LNCaP clone FGC (cell line): ENCODE data around the gene ST3GAL6.

Experiments used
- DNase-seq: peaks from one replicate; pipeline ENCODE4 v3.0.0-alpha.2; 2011; ENCODE audit warnings: low read depth
- H3K4me3 ChIP-seq: 2 replicates; pipeline ENCODE4 v1.5.1; 2011; ENCODE audit warnings: mild to moderate bottlenecking, low read depth, low read length, control low read depth
- TF ChIP-seq, protein P1 (sequence below): IDR thresholded peaks from 2 replicates; pipeline ENCODE4 v1.5.1; 2012; ENCODE audit warnings: mild to moderate bottlenecking; ENCODE audit not compliant: control insufficient read depth, insufficient read depth; ENCODE audit errors: extremely low read depth

ST3GAL6 gene

DNA sequence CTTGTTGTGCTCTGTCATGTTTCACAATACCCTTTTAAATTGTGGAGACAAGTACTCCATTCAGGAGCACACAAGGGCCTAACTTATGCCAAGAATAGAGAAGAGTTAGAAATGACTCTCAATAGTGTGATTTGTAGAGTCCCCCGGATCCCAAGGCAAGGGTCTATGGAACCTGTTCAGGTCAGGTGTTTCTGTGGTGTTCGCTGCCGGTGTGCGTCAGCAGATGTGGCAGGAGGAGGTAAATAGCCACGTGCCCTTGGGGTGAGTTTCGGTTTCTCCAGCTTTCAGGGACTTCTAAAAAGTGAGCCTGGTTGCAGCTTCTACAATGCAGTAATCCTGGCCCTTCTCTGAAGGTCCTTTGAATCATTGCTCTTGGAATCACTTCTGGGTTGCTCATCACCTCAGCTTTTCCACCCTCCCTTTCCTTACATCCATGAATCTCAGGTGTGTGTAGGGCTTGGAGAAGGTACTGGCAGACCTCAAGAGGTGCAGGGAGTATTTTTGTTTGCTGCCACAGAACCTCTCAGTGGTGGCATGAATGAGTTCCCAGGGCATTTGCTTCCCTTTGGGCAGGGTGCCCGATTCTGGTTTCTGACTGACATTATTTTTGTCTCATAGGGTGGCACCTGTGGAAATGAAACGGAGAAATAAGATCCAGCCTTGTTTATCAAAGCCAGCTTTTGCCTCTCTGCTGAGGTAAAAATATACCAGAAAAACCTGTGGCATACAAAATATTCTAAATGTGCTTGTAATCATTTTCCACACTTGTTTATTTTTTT, 7.3 kb downstream of the ST3GAL6 start:
- no peak for DNase-seq

DNA sequence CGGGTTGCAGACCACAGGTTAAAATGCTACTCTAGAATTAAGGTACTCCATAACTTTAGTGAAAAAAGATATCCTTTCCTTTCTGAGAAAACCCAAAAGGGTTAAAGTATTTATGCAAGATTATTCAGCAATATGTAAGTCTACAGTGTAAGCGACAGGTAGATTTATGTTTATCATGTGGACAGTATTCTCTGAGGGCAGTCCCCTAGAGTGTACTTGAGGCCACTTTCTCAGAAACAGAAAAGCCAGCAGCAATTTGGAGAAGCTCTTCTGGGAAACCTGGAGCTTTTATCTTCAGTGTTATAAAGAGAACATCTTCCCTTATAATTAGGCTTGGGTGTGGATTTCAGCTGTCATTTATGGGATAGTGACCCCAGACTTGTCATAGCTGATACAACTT, 8.9 kb downstream of the ST3GAL6 start:
- no peak for DNase-seq
- H3K4me3 ChIP-seq: no peak overlapping the region
- TF ChIP-seq, protein P1, sequence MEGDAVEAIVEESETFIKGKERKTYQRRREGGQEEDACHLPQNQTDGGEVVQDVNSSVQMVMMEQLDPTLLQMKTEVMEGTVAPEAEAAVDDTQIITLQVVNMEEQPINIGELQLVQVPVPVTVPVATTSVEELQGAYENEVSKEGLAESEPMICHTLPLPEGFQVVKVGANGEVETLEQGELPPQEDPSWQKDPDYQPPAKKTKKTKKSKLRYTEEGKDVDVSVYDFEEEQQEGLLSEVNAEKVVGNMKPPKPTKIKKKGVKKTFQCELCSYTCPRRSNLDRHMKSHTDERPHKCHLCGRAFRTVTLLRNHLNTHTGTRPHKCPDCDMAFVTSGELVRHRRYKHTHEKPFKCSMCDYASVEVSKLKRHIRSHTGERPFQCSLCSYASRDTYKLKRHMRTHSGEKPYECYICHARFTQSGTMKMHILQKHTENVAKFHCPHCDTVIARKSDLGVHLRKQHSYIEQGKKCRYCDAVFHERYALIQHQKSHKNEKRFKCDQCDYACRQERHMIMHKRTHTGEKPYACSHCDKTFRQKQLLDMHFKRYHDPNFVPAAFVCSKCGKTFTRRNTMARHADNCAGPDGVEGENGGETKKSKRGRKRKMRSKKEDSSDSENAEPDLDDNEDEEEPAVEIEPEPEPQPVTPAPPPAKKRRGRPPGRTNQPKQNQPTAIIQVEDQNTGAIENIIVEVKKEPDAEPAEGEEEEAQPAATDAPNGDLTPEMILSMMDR: no peak

More for the DNA sequence above, 7.3 kb downstream of the ST3GAL6 start:
- TF ChIP-seq, protein P1: no peak
- H3K4me3 ChIP-seq: no peak overlapping the region

DNA sequence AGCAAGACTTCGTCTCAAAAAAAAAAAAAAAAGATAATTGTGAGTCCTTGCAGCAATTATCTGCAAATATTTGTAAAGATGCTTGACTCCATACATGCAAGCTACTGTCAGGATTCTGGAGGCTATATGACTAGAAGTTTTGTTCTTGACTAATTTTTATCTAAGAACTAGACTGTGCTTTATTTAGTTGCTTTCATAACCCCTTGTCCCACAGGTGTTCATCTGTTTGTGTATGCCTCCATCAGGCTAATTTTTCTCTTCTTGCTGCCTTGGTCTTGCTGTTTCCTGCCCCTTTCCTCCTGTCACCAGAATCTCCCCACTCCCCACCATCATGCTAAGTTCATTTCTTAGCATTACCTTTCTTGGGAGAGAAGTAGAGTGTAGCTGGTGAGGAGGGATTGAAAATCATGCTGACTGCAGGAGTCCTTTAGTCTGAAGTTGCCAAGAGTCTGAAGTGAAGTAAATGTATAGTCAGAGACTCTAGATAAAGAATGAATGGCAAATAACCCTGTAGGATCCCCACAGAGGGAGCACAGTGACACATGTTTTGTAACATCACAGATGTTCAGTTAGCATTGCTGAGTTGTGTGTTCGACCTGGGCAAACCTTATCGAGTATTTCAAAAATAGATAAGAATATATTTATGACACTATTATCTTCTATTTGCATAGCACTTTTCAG, 12.5 kb downstream of the ST3GAL6 start:
- no peak overlapping the region for H3K4me3 ChIP-seq
- TF ChIP-seq, protein P1: no peak
- DNase-seq: no peak

DNA sequence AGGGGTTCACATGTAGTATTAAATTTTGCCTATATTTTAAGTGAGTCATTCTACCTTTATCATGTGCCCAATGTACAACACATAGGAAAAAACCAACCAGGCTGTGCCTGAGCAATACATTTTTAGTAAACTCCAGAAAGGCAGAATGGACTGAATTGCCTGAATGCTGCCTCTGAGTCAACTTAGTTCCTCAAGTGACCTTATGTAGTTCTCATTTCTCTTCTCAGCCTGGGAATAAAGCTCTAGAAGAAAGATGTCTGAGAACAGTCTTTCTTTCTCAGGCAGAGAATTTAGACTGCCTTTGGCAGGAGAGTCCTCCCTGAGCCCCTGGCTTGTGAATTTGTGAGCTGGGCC, 13.0 kb downstream of the ST3GAL6 start:
- TF ChIP-seq, protein P1: no peak
- no peak for DNase-seq

DNA sequence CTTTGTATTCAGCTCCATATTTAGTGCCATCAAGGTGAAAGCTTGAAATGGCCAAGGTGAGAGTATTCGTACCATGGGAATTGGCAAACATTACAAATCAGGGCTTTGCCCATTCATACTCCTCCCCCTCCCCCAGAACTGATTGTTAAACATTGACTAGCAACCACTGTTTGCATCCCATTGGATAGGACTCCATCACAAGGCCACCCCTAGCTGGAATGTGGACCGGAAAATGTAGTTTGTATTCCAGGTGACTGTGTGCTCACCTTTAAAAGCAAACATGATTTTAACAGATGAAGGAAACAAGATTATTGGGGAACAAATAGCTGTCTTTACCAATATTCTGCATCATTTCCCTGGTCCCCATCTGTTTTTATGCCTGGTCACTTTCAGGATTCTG, 14.1 kb downstream of the ST3GAL6 start:
- DNase-seq: no peak
- H3K4me3 ChIP-seq: no peak overlapping the region
- TF ChIP-seq, protein P1: no peak

More for the DNA sequence above, 13.0 kb downstream of the ST3GAL6 start:
- no peak overlapping the region for H3K4me3 ChIP-seq

DNA sequence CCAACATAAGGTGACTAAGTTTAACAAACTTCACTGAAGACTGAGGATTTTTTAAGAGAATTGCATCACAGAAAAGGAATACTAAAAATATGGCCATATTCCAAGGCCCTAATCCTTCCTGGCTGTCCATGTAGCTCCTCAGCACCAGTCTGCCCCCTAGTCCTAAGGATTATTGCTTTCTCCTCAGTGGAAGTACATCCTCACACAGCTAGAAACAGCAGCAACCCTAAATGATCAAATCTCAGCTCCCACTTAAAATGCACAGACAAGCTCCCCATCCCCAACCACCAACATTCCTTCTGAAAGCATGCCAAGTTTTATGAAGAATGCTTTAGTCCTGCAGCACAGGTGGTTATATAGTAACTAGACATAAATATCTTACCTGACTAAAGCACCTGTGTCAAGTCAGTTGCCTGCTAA, 14.7 kb downstream of the ST3GAL6 start:
- TF ChIP-seq, protein P1: no peak
- no peak for DNase-seq
- no peak overlapping the region for H3K4me3 ChIP-seq

DNA sequence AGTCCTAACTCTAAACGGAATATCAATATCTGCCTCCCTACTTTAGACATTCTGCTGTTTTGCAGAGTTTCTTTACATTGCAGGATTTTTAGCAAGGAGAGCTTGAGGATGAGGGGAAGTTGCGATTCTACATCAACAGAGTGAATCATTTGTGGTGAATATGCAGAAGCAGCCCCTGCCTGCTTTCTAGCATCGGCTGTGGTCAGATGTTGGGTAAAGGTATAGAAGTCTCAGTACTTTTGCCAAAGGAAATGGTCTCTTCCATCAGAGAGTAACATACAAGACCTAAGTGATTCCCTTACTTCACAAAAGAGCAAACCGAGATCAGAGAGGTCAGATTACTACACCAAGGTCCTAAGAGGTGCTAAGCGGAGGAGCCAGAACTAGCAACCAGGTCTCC, 15.2 kb downstream of the ST3GAL6 start:
- no peak for DNase-seq

More for the DNA sequence above, 15.2 kb downstream of the ST3GAL6 start:
- TF ChIP-seq, protein P1: no peak
- no peak overlapping the region for H3K4me3 ChIP-seq
